ENCODE data around the gene DNALI1. TPM values are rescaled to one million over a fixed set of nuclear protein-coding genes. Genes with fewer than 3 reads are reported as not detected.
"Not testable (repeated sequence)": the region's sequence is repeated elsewhere in the genome, so short reads cannot be mapped to it uniquely, and the experiment has no call there.

The DNALI1 gene
- total and polyA plus RNA-seq, 2 donors: 1.3 to 2.1 TPM

DNA sequence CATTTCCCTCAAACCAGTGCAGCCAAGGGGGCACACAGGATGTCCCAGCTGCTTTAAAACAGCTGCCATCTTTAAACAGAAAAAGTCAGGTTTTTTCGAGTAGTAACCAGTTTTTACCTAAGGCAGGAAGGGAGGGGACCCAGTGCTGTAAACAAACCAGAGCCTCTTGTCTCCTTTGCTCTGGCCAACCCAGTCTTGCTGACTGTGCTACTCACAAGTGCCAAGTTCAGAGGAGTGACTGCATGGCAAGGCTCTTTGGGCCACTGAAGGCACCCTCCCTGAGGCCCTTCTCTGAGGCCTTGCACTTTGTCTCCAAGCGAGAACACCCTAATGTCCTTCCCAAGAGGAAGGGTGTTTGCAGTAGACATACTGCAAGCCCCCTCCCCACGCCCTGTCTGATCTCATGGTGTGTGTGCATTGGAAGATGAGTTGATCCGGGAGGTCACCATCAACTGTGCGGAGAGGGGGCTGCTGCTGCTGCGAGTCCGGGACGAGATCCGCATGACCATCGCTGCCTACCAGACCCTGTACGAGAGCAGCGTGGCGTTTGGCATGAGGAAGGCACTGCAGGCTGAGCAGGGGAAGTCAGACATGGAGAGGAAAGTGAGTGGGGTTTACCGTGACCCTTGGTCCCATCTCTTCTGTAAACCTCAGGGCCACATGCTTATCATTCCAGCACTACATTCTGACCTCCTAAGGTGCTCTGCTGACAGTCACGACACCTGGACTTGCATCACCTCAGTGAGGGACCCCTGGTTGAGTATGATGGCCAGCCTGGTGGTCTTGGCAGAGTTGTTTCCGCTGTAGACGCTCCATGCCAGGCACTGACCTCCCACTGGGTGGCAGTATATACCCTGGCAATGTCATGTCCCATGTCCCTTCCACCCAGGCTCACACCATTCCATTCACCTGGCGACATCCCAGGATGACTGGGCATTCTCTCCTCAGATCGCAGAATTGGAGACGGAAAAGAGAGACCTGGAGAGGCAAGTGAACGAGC is 4.7 kb downstream of the DNALI1 start:
- Histone ChIP-seq H3K27me3 (ENCODE audit: control insufficient read depth in 2 of 2, insufficient read depth in 1 of 2, low read length in 1 of 2) (peaks cover 0 to 5% of the 10 kb centered on the region in 2 donors), H3K27ac (ENCODE audit: low read depth in 1 of 2, low read length in 1 of 2) (no peak overlapping the region), H3K36me3 (ENCODE audit: control insufficient read depth in 2 of 2, insufficient read depth in 2 of 2, low read length in 1 of 2) (peaks cover 19 to 27% of the 10 kb centered on the region in 2 donors), H3K9me3 (ENCODE audit: control insufficient read depth in 2 of 2, insufficient read depth in 1 of 2, low read length in 1 of 2) (no peaks in the 10 kb centered on the region), H3K4me3 (ENCODE audit: low read length in 2 of 2) (no peak overlapping the region), H3K4me1 (ENCODE audit: control insufficient read depth in 2 of 2, insufficient read depth in 2 of 2, low read length in 2 of 2) (no peaks in the 10 kb centered on the region)
- WGBS: 97% methylated on average over 21 of the region's 21 CpGs
- DNase-seq (ENCODE audit: low read depth in 6 of 9, low spot score in 9 of 9): peak in 2 of 9 donors; percentile 20 to 21

DNA sequence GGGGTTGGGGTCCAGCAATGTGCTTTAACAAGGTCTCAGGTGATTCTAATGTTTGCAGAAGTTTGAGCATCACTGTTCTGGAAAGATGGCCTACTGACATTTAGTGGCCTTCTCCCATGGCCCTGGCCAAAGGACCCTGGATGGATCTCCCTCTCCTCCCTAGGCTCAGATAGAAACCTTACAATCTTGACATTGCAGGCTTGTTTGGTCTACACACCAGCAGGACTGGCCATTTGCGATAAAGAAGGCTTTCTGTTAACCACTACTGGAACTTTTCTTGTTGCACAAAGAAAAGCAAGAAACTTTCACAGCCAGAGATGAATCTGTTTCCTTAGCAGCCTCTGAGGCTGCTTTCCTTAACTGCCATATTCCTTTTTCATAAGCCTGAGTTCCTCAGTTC is 6.2 kb downstream of the DNALI1 start:
- Histone ChIP-seq H3K4me1 (ENCODE audit: control insufficient read depth in 2 of 2, insufficient read depth in 2 of 2, low read length in 2 of 2) (no peaks in the 10 kb centered on the region), H3K27me3 (ENCODE audit: control insufficient read depth in 2 of 2, insufficient read depth in 1 of 2, low read length in 1 of 2) (no peaks in the 10 kb centered on the region), H3K4me3 (ENCODE audit: low read length in 2 of 2) (no peak overlapping the region), H3K36me3 (ENCODE audit: control insufficient read depth in 2 of 2, insufficient read depth in 2 of 2, low read length in 1 of 2) (peaks cover 34 to 40% of the 10 kb centered on the region in 2 donors), H3K9me3 (ENCODE audit: control insufficient read depth in 2 of 2, insufficient read depth in 1 of 2, low read length in 1 of 2) (no peaks in the 10 kb centered on the region), H3K27ac (ENCODE audit: low read depth in 1 of 2, low read length in 1 of 2) (no peak overlapping the region)
- DNase-seq (ENCODE audit: low read depth in 6 of 9, low spot score in 9 of 9): no peak
- WGBS: 100% methylated on average over 1 of the region's 1 CpG

- Histone ChIP-seq H3K27ac (ENCODE audit: low read depth in 1 of 2, low read length in 1 of 2) (no peak overlapping the region), H3K4me1 (ENCODE audit: control insufficient read depth in 2 of 2, insufficient read depth in 2 of 2, low read length in 2 of 2) (no peaks in the 10 kb centered on the region), H3K36me3 (ENCODE audit: control insufficient read depth in 2 of 2, insufficient read depth in 2 of 2, low read length in 1 of 2) (peaks cover 47 to 52% of the 10 kb centered on the region in 2 donors), H3K9me3 (ENCODE audit: control insufficient read depth in 2 of 2, insufficient read depth in 1 of 2, low read length in 1 of 2) (no peaks in the 10 kb centered on the region), H3K4me3 (ENCODE audit: low read length in 2 of 2) (no peak overlapping the region), H3K27me3 (ENCODE audit: control insufficient read depth in 2 of 2, insufficient read depth in 1 of 2, low read length in 1 of 2) (no peaks in the 10 kb centered on the region)
- no peak for DNase-seq (ENCODE audit: low read depth in 6 of 9, low spot score in 9 of 9)
These were observed 8.2 kb downstream of the DNALI1 start for GRCh38 chr1:37564892-37565291.

GRCh38 chr1:37567023-37567422 is 10.3 kb downstream of the DNALI1 start:
- Histone ChIP-seq H3K4me3 (ENCODE audit: low read length in 2 of 2) (no peak overlapping the region), H3K9me3 (ENCODE audit: control insufficient read depth in 2 of 2, insufficient read depth in 1 of 2, low read length in 1 of 2) (no peaks in the 10 kb centered on the region), H3K27ac (ENCODE audit: low read depth in 1 of 2, low read length in 1 of 2) (no peak overlapping the region), H3K36me3 (ENCODE audit: control insufficient read depth in 2 of 2, insufficient read depth in 2 of 2, low read length in 1 of 2) (peaks cover 59 to 60% of the 10 kb centered on the region in 2 donors), H3K4me1 (ENCODE audit: control insufficient read depth in 2 of 2, insufficient read depth in 2 of 2, low read length in 2 of 2) (no peaks in the 10 kb centered on the region), H3K27me3 (ENCODE audit: control insufficient read depth in 2 of 2, insufficient read depth in 1 of 2, low read length in 1 of 2) (no peaks in the 10 kb centered on the region)
- WGBS: 98% methylated on average over 3 of the region's 3 CpGs
- DNase-seq (ENCODE audit: low read depth in 6 of 9, low spot score in 9 of 9): no peak

GRCh38 chr1:37570528-37571334 is 14.0 kb downstream of the DNALI1 start:
- no peak overlapping the region for H3K27ac ChIP-seq (ENCODE audit: low read depth in 1 of 2, low read length in 1 of 2)
- no peaks in the 10 kb centered on the region for H3K9me3 ChIP-seq (ENCODE audit: control insufficient read depth in 2 of 2, insufficient read depth in 1 of 2, low read length in 1 of 2)
- no peak for DNase-seq (ENCODE audit: low read depth in 6 of 9, low spot score in 9 of 9)
- H3K36me3 ChIP-seq (ENCODE audit: control insufficient read depth in 2 of 2, insufficient read depth in 2 of 2, low read length in 1 of 2): peaks cover 76 to 85% of the 10 kb centered on the region in 2 donors
- no peaks in the 10 kb centered on the region for H3K27me3 ChIP-seq (ENCODE audit: control insufficient read depth in 2 of 2, insufficient read depth in 1 of 2, low read length in 1 of 2)
- no peaks in the 10 kb centered on the region for H3K4me1 ChIP-seq (ENCODE audit: control insufficient read depth in 2 of 2, insufficient read depth in 2 of 2, low read length in 2 of 2)
- WGBS: 93% methylated on average over 3 of the region's 3 CpGs
- no peak overlapping the region for H3K4me3 ChIP-seq (ENCODE audit: low read length in 2 of 2)

- no peaks in the 10 kb centered on the region for H3K27me3 ChIP-seq (ENCODE audit: control insufficient read depth in 2 of 2, insufficient read depth in 1 of 2, low read length in 1 of 2)
- H3K36me3 ChIP-seq (ENCODE audit: control insufficient read depth in 2 of 2, insufficient read depth in 2 of 2, low read length in 1 of 2): peaks cover 62 to 70% of the 10 kb centered on the region in 2 donors
- no peak overlapping the region for H3K27ac ChIP-seq (ENCODE audit: low read depth in 1 of 2, low read length in 1 of 2)
- no peak overlapping the region for H3K4me3 ChIP-seq (ENCODE audit: low read length in 2 of 2)
- H3K9me3 ChIP-seq (ENCODE audit: control insufficient read depth in 2 of 2, insufficient read depth in 1 of 2, low read length in 1 of 2): no peaks in the 10 kb centered on the region
- WGBS: 95% methylated on average over 7 of the region's 7 CpGs
- DNase-seq (ENCODE audit: low read depth in 6 of 9, low spot score in 9 of 9): no peak
- H3K4me1 ChIP-seq (ENCODE audit: control insufficient read depth in 2 of 2, insufficient read depth in 2 of 2, low read length in 2 of 2): no peaks in the 10 kb centered on the region
These were observed 18.2 kb downstream of the DNALI1 start for GRCh38 chr1:37574834-37575480.

GRCh38 chr1:37575692-37576091 is 19.0 kb downstream of the DNALI1 start:
- DNase-seq (ENCODE audit: low read depth in 6 of 9, low spot score in 9 of 9): no peak
- Histone ChIP-seq H3K4me1 (ENCODE audit: control insufficient read depth in 2 of 2, insufficient read depth in 2 of 2, low read length in 2 of 2) (no peaks in the 10 kb centered on the region), H3K9me3 (ENCODE audit: control insufficient read depth in 2 of 2, insufficient read depth in 1 of 2, low read length in 1 of 2) (no peaks in the 10 kb centered on the region), H3K4me3 (ENCODE audit: low read length in 2 of 2) (no peak overlapping the region), H3K27me3 (ENCODE audit: control insufficient read depth in 2 of 2, insufficient read depth in 1 of 2, low read length in 1 of 2) (no peaks in the 10 kb centered on the region), H3K36me3 (ENCODE audit: control insufficient read depth in 2 of 2, insufficient read depth in 2 of 2, low read length in 1 of 2) (peaks cover 60 to 73% of the 10 kb centered on the region in 2 donors), H3K27ac (ENCODE audit: low read depth in 1 of 2, low read length in 1 of 2) (no peak overlapping the region)
- WGBS: 99% methylated on average over 5 of the region's 5 CpGs

- not testable (repeated sequence) for H3K9me3 ChIP-seq (ENCODE audit: control insufficient read depth in 2 of 2, insufficient read depth in 1 of 2, low read length in 1 of 2); H3K27me3 ChIP-seq (ENCODE audit: control insufficient read depth in 2 of 2, insufficient read depth in 1 of 2, low read length in 1 of 2); H3K27ac ChIP-seq (ENCODE audit: low read depth in 1 of 2, low read length in 1 of 2); H3K4me3 ChIP-seq (ENCODE audit: low read length in 2 of 2); DNase-seq (ENCODE audit: low read depth in 6 of 9, low spot score in 9 of 9); H3K4me1 ChIP-seq (ENCODE audit: control insufficient read depth in 2 of 2, insufficient read depth in 2 of 2, low read length in 2 of 2)
- H3K36me3 ChIP-seq (ENCODE audit: control insufficient read depth in 2 of 2, insufficient read depth in 2 of 2, low read length in 1 of 2): peaks cover 32 to 54% of the 10 kb centered on the region in 2 donors
- WGBS: 98% methylated on average over 4 of the region's 4 CpGs
These were observed 27.8 kb downstream of the DNALI1 start for GRCh38 chr1:37584544-37584943.

Measured in thymus (tissue), 11 donors.